Measurements from ENCODE around the gene DRC7.
"Not testable (repeated sequence)": the region's sequence is repeated elsewhere in the genome, so short reads cannot be mapped to it uniquely, and the experiment has no call there.

The DRC7 gene

DNA sequence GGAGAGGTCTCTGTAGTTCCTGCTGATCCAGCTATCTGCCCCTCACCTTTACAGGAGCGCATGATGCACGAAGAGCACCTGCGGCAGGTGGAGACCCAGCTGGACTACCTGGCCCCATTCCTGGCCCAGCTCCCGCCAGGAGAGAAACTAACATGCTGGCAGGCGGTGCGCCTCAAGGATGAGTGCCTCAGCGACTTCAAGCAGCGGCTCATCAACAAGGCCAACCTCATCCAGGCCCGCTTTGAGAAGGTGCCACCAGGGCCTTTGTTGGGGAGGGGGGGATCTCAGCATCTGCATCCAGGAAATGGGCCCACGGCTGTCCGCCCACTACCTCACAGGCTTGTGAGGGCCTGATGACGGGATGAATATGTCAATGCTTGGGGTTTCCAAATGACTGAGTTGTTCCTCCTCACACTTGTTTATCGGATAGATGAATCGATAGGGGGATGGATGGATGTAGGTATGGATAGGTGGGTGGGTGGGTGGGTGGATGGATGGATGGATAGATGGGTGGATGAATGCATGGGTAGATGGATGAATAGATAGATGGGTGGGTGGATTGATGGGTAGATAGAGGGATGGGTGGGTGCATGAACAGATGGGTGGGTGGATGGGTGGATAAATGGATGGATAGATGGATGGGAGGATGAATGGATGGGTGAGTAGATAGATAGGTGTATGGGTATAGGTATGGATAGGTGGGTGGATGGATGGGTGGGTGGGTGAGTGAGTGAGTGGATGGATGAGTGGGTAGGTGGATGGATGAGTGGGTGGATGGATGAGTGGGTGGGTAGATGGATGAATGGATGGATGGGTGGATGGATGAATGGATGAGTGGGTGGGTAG is 34.0 kb downstream of the DRC7 start:
- H3K4me1 ChIP-seq, result peaks cover 0 to 7% (median 1%) of the 10 kb centered on the region in 4 donors
- intact Hi-C loops (cut with DNase I; ENCODE audit: low total_unique reads), result no loop called here
- no peak overlapping the region for H3K27ac ChIP-seq
- no peak for DNase-seq
- no peak overlapping the region for H3K4me3 ChIP-seq
- no peaks in the 10 kb centered on the region for H3K9me3 ChIP-seq
- H3K27me3 ChIP-seq, result no peaks in the 10 kb centered on the region
- TF ChIP-seq, protein P1, sequence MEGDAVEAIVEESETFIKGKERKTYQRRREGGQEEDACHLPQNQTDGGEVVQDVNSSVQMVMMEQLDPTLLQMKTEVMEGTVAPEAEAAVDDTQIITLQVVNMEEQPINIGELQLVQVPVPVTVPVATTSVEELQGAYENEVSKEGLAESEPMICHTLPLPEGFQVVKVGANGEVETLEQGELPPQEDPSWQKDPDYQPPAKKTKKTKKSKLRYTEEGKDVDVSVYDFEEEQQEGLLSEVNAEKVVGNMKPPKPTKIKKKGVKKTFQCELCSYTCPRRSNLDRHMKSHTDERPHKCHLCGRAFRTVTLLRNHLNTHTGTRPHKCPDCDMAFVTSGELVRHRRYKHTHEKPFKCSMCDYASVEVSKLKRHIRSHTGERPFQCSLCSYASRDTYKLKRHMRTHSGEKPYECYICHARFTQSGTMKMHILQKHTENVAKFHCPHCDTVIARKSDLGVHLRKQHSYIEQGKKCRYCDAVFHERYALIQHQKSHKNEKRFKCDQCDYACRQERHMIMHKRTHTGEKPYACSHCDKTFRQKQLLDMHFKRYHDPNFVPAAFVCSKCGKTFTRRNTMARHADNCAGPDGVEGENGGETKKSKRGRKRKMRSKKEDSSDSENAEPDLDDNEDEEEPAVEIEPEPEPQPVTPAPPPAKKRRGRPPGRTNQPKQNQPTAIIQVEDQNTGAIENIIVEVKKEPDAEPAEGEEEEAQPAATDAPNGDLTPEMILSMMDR (IDR thresholded peaks at IDR 0.05), result no peak
- no peaks in the 10 kb centered on the region for H3K36me3 ChIP-seq

DNA sequence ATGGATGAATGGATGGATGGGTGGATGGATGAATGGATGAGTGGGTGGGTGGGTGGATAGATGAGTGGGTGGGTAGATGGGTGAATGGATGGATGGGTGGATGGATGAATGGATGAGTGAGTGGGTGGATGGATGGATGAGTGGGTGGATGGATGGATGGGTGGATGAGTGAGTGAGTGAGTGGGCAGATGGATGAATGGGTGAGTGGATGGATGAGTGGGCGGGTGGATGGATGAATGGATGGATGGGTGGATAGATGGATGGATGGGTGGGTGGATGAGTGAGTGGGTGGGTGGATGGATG is 34.5 kb downstream of the DRC7 start:
- Histone ChIP-seq H3K27me3 (no peaks in the 10 kb centered on the region), H3K27ac (no peak overlapping the region), H3K36me3 (no peaks in the 10 kb centered on the region), H3K4me1 (peaks cover 0 to 7% (median 2%) of the 10 kb centered on the region in 4 donors), H3K4me3 (no peak overlapping the region), H3K9me3 (no peaks in the 10 kb centered on the region)
- DNase-seq, result no peak
- intact Hi-C loops (cut with DNase I; ENCODE audit: low total_unique reads), result no loop called here
- TF ChIP-seq, protein P1 (IDR thresholded peaks at IDR 0.05), result no peak

DNA sequence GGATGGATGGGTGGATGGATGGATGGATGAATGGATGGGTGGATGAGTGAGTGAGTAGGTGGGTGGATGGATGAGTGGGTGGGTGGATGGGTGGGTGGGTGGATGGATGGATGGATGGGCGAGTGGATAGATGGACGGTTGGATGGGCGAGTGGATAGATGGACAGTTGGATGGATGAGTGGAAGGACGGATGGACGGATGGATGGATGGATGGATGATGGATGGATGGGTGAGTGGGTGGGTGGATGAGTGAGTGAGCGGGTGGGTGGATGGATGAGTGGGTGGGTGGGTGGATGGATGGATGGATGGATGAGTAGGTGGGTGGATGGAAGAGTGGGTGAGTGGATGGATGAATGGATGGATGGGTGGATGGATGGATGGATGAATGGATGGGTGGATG is 35.2 kb downstream of the DRC7 start:
- peaks cover 0 to 13% (median 8%) of the 10 kb centered on the region in 4 donors for H3K4me1 ChIP-seq
- not testable (repeated sequence) for H3K27ac ChIP-seq, H3K27me3 ChIP-seq, DNase-seq, H3K36me3 ChIP-seq, H3K4me3 ChIP-seq, H3K9me3 ChIP-seq
- intact Hi-C loops (cut with DNase I; ENCODE audit: low total_unique reads), result loop anchor here (5.0 to 10.0 kb wide), 2 partner anchors 272 to 395 kb away; partner anchors contain the start of genes CFAP20, USB1 and ZNF319

DNA sequence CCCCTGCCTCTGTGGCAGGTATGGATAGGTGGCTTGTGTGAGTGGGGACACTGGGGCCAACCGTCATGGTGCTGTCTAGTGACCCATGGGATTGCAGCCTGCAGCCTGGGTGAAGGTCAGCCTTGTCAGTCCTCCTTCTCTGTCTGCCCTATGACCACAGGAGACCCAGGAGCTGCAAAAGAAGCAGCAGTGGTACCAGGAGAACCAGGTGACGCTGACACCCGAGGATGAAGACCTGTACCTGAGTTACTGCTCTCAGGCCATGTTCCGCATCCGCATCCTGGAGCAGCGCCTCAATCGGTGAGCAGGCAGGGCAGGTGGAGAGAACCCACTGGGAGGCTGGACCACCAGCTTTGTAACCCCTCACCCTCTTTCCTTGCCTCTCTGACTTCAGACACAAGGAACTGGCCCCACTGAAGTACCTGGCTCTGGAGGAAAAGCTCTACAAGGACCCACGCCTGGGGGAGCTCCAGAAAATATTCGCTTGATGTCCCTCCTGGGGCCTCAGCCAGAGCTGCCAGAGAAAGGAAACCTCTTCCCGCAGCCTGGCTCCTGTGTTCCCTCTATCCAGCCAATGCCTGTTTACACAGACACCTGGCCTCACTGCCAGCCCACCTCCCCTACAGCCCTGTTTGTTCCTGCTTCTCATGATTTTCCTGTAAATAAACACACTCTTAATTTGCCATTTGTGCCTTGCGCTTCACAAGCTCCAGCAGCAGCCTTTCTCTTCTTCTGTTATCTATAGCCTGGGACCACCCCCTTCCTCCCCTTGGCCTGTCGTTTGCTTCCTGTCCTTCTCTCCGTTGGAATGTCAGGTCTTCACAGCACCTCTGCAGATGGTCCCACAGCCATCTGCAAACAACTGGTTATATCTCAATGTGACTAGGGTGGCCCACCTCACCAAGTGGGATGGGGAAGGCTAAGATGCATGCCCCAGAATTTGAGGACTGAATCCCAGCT is 36.4 kb downstream of the DRC7 start:
- H3K27me3 ChIP-seq, result no peaks in the 10 kb centered on the region
- H3K27ac ChIP-seq, result peak overlapping the region in 1 of 2 donors; percentile 26
- H3K9me3 ChIP-seq, result no peaks in the 10 kb centered on the region
- TF ChIP-seq, protein P1 (IDR thresholded peaks at IDR 0.05), result no peak
- DNase-seq, result no peak
- no peak overlapping the region for H3K4me3 ChIP-seq
- intact Hi-C loops (cut with DNase I; ENCODE audit: low total_unique reads), result loop anchor here (5.0 to 10.0 kb wide), 2 partner anchors 271 to 394 kb away; partner anchors contain the start of genes CFAP20, USB1 and ZNF319
- no peaks in the 10 kb centered on the region for H3K36me3 ChIP-seq
- H3K4me1 ChIP-seq, result peaks cover 0 to 16% (median 10%) of the 10 kb centered on the region in 4 donors

DNA sequence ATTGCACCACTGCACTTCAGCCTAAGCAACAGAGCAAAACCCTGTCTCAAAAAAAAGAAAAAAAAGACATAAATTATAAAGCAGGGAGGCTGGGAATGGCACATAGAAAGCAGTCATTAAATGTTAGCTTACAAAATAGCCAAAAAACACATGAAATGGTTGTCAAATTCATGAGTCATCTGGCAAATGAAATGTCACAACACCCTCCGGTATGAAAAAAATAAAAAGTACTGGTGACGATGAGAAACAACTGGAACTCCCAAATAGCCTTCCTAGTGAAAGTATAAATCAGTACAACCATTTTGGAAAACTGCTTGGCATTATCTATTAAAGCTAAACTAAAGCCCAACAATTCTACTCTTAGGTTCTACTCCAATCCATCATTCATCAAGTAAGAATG is 37.4 kb downstream of the DRC7 start:
- H3K9me3 ChIP-seq, result no peaks in the 10 kb centered on the region
- no peak for DNase-seq
- no peaks in the 10 kb centered on the region for H3K36me3 ChIP-seq
- TF ChIP-seq, protein P1 (IDR thresholded peaks at IDR 0.05), result no peak
- intact Hi-C loops (cut with DNase I; ENCODE audit: low total_unique reads), result loop anchor here (5.0 to 10.0 kb wide), 2 partner anchors 270 to 393 kb away; partner anchors contain the start of genes CFAP20, USB1 and ZNF319
- H3K27me3 ChIP-seq, result no peaks in the 10 kb centered on the region
- peak overlapping the region; percentile 11 to 59 for H3K27ac ChIP-seq
- peaks cover 0 to 26% (median 20%) of the 10 kb centered on the region in 4 donors for H3K4me1 ChIP-seq
- H3K4me3 ChIP-seq, result no peak overlapping the region
